DND-41 (cell line): ENCODE measurements around the gene IGFBP5.

Experiments used
- ATAC-seq: fragments of 200-7000 bp; cut with Tn5 transposase; 3 replicates; pipeline ENCODE4 v1.9.1; 2021; ENCODE audit warnings: low read depth; ENCODE audit not compliant: insufficient read depth
- DNase-seq: peaks from one replicate; pipeline ENCODE4 v3.0.0-alpha.2; 2020
- H2AFZ ChIP-seq: 2 replicates; pipeline ENCODE4 v1.6.0; 2012; ENCODE audit warnings: low read depth, low read length
- H3K27ac ChIP-seq: 2 replicates; pipeline ENCODE4 v1.5.1; 2012; ENCODE audit warnings: low read length, inconsistent platforms
- H3K27me3 ChIP-seq: fragments of 200-600 bp; sonication (generic); 2 replicates; pipeline ENCODE4 v1.6.0; 2012; ENCODE audit warnings: low read length, mild to moderate bottlenecking, inconsistent platforms; ENCODE audit not compliant: insufficient read depth, poor library complexity
- H3K36me3 ChIP-seq: 2 replicates; pipeline ENCODE4 v1.5.1; 2012; ENCODE audit warnings: low read length, inconsistent platforms; ENCODE audit not compliant: insufficient read depth
- H3K4me1 ChIP-seq: 2 replicates; pipeline ENCODE4 v1.5.1; 2012; ENCODE audit warnings: mild to moderate bottlenecking, low read length; ENCODE audit not compliant: insufficient read depth
- H3K4me2 ChIP-seq: 2 replicates; pipeline ENCODE4 v1.6.0; 2012; ENCODE audit warnings: mild to moderate bottlenecking, moderate library complexity, low read length, inconsistent platforms; ENCODE audit not compliant: insufficient read depth
- H3K4me3 ChIP-seq, 2 experiments: fragments of 200-600 bp in 1 of 2; shearing (Covaris generic) in 1 of 2; 2 replicates each; pipeline ENCODE4 v1.5.1; 2012 to 2016; ENCODE audit warnings: inconsistent platforms in 2 of 2, low read length in 2 of 2, mild to moderate bottlenecking in 2 of 2, low read depth in 1 of 2, moderate library complexity in 1 of 2
- H3K79me2 ChIP-seq: 2 replicates; pipeline ENCODE4 v1.6.0; 2012; ENCODE audit warnings: low read length, inconsistent platforms; ENCODE audit not compliant: insufficient read depth
- H3K9ac ChIP-seq: 2 replicates; pipeline ENCODE4 v1.6.0; 2012; ENCODE audit warnings: low read depth, mild to moderate bottlenecking, inconsistent platforms, low read length, moderate library complexity
- H3K9me3 ChIP-seq: 2 replicates; pipeline ENCODE4 v1.5.1; 2012; ENCODE audit warnings: low read length, moderate library complexity, mild to moderate bottlenecking, inconsistent platforms; ENCODE audit not compliant: insufficient read depth, severe bottlenecking
- H4K20me1 ChIP-seq: 2 replicates; pipeline ENCODE4 v1.6.0; 2012; ENCODE audit warnings: low read length; ENCODE audit not compliant: insufficient read depth
- EZH2 ChIP-seq: IDR thresholded peaks from 3 replicates; pipeline ENCODE4 v1.6.1; 2012; ENCODE audit warnings: borderline replicate concordance, low read depth, mild to moderate bottlenecking, moderate library complexity, low read length, inconsistent platforms; ENCODE audit not compliant: severe bottlenecking
- TF ChIP-seq, protein P1 (sequence below): IDR thresholded peaks from 2 replicates; pipeline ENCODE4 v1.5.1; 2012; ENCODE audit warnings: borderline replicate concordance, low read length, moderate library complexity, mild to moderate bottlenecking; ENCODE audit not compliant: poor library complexity, severe bottlenecking; ENCODE audit errors: extremely low read depth

The IGFBP5 gene

DNA sequence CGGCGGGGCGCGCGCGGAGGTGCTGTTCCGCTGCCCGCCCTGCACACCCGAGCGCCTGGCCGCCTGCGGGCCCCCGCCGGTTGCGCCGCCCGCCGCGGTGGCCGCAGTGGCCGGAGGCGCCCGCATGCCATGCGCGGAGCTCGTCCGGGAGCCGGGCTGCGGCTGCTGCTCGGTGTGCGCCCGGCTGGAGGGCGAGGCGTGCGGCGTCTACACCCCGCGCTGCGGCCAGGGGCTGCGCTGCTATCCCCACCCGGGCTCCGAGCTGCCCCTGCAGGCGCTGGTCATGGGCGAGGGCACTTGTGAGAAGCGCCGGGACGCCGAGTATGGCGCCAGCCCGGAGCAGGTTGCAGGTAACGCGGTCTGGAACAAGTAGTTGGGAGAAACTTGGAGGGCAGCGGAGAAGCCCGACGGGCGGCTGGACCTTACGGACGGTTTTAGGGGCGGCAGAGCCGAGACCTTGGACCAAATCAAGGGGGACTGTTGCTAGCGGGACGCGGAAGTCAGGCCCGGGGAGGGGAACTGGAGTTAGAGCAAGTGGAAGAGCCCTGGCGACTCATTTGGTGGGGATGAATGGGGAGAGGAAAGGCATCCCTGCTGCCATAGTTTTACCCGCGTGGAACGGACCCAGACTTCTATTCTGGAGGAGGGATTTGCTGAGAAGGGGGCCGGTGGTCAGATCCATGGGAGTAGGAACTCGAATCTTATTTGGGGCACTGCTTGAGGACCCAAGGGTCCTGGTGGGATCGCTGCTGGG, 61.6 kb downstream of the IGFBP5 start:
- Histone ChIP-seq H4K20me1 (peaks cover 40% of the 10 kb centered on the region), H3K4me2 (peak overlapping the region; percentile 71), H3K9me3 (no peaks in the 10 kb centered on the region), H3K27me3 (no peaks in the 10 kb centered on the region), H3K9ac (peak overlapping the region; percentile 99), H3K4me1 (peaks cover 44% of the 10 kb centered on the region), H3K79me2 (peaks cover 67% of the 10 kb centered on the region), H2AFZ (peak overlapping the region; percentile 29; the same call in 1 of the 2 replicates), H3K27ac (peak overlapping the region; percentile 94), H3K4me3 (peak overlapping the region; percentile 88 to 99), H3K36me3 (peaks cover 48% of the 10 kb centered on the region)
- peak; percentile 9; the same call in 1 of the 3 replicates for ATAC-seq
- TF ChIP-seq, protein P1, sequence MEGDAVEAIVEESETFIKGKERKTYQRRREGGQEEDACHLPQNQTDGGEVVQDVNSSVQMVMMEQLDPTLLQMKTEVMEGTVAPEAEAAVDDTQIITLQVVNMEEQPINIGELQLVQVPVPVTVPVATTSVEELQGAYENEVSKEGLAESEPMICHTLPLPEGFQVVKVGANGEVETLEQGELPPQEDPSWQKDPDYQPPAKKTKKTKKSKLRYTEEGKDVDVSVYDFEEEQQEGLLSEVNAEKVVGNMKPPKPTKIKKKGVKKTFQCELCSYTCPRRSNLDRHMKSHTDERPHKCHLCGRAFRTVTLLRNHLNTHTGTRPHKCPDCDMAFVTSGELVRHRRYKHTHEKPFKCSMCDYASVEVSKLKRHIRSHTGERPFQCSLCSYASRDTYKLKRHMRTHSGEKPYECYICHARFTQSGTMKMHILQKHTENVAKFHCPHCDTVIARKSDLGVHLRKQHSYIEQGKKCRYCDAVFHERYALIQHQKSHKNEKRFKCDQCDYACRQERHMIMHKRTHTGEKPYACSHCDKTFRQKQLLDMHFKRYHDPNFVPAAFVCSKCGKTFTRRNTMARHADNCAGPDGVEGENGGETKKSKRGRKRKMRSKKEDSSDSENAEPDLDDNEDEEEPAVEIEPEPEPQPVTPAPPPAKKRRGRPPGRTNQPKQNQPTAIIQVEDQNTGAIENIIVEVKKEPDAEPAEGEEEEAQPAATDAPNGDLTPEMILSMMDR, result no peak
- TF ChIP-seq EZH2, result no peak
- DNase-seq, result peak; percentile 46

DNA sequence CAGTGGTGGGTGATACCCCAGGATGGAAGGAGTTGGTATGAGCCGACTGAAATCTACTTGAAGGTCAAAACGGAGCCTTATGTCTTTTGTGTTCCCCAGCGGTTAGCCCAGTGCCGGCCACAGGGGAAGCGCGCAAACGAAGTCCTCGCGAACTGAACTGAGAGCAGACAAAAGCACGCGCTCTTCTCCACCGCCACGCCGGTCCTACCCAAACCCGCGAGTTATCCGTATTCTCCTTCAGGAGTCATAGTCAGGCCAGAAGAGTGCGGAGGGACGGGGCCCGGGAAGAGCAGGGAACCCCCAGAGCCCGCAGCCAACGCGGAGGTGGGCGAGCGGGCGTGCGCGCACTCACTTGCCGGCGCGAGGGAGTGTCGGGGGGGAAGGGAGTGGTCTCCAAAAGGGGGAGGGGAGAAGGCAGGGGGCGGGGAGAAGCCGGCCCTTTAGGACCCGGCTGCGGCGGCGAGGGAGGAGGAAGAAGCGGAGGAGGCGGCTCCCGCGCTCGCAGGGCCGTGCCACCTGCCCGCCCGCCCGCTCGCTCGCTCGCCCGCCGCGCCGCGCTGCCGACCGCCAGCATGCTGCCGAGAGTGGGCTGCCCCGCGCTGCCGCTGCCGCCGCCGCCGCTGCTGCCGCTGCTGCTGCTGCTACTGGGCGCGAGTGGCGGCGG, 62.3 kb downstream of the IGFBP5 start, which contains the start of gene IGFBP2:
Gene IGFBP2 (plus strand): TSS at position 469 of the 664 bp plus-strand sequence. CDS start 104 bp downstream, at position 573.
- H3K36me3 ChIP-seq, result peaks cover 43% of the 10 kb centered on the region
- peaks cover 40% of the 10 kb centered on the region for H4K20me1 ChIP-seq
- DNase-seq, result peak; percentile 91
- no peaks in the 10 kb centered on the region for H3K9me3 ChIP-seq
- H3K79me2 ChIP-seq, result peaks cover 60% of the 10 kb centered on the region
- no peaks in the 10 kb centered on the region for H3K27me3 ChIP-seq
- H3K27ac ChIP-seq, result peak within 1 kb of the TSS; percentile 94
- H2AFZ ChIP-seq, result peak within 1 kb of the TSS; percentile 71
- peak within 1 kb of the TSS; percentile 88 to 99 for H3K4me3 ChIP-seq
- peak within 1 kb of the TSS; percentile 99 for H3K9ac ChIP-seq
- H3K4me1 ChIP-seq, result peaks cover 39% of the 10 kb centered on the region
- H3K4me2 ChIP-seq, result peak within 1 kb of the TSS; percentile 74
- peak; percentile 62 for ATAC-seq
- TF ChIP-seq, protein P1, result no peak
- TF ChIP-seq EZH2, result no peak

DNA sequence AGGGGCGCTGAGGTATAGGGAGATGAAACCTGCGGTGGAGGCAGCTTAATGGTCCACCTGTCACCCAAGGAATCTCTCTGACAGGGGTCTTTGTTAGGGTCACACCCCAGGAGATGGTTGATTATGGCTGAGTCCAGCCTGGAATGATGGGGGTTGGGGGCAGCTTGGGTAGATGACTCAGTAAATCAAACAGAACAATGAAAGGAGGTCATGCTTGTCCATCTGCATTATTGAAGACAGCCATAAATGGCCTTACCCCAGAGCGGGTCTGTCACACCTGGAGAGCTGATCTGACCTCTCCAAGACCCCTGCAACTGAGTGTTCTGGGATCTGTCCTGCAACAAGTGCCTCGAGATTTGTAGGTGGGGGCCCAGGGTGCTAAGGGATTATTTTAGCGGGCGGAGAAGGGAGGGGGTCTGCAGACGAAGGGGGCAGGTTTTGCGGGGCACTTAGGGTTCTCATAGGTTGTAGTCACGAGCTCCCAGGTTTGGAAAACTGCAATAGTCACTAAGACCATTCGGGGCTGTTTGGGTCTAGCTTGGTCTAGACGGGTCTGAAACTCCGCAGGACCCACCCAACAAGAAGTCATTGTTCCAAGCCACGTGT, 62.9 kb downstream of the IGFBP5 start:
- no peaks in the 10 kb centered on the region for H3K9me3 ChIP-seq
- H3K4me1 ChIP-seq, result peaks cover 32% of the 10 kb centered on the region
- H2AFZ ChIP-seq, result peak overlapping the region; percentile 71; the same call in 1 of the 2 replicates
- TF ChIP-seq, protein P1, result no peak
- TF ChIP-seq EZH2, result no peak
- H3K9ac ChIP-seq, result peak overlapping the region; percentile 99
- H3K27ac ChIP-seq, result peak overlapping the region; percentile 80
- peak overlapping the region; percentile 74 for H3K4me2 ChIP-seq
- no peaks in the 10 kb centered on the region for H3K27me3 ChIP-seq
- ATAC-seq (no peak), DNase-seq (no peak)
- H3K36me3 ChIP-seq, result peaks cover 37% of the 10 kb centered on the region
- peaks cover 36% of the 10 kb centered on the region for H4K20me1 ChIP-seq
- peaks cover 53% of the 10 kb centered on the region for H3K79me2 ChIP-seq
- H3K4me3 ChIP-seq, result peak overlapping the region in 1 of 2 experiments; percentile 88; a peak in 2 of 4 replicates
